SK-N-SH (cell line): Measurements from ENCODE around the gene CCDC9. TPM values are rescaled to one million over a fixed set of nuclear protein-coding genes. Genes with fewer than 3 reads are reported as not detected.

Experiments used
- CTCF ChIA-PET: fragments of 300-600, 350-600 bp; formaldehyde crosslinking; extraction: SDS; loops from one replicate; lab custom pipeline; 2021; lab: Yijun Ruan, JAX
- POLR2A ChIA-PET: fragments of 350-600 bp; sonication (Branson Sonifier 250); formaldehyde crosslinking; extraction: SDS; loops from one replicate; lab custom pipeline; 2020; ENCODE audit warnings: antibody characterized with exemption, inconsistent platforms; lab: Yijun Ruan, JAX
- DNase-seq: peaks from one replicate; pipeline ENCODE4 v3.0.0; 2012
- H2AFZ ChIP-seq: fragments of 200-600 bp; sonication (generic); 2 replicates; pipeline ENCODE4 v1.8.1; 2016; ENCODE audit warnings: antibody characterized with exemption, mild to moderate bottlenecking, low read depth
- H3F3A ChIP-seq: fragments of 200-600 bp; sonication (generic); replicated peaks from 2 replicates; pipeline ENCODE3; 2016; ENCODE audit warnings: antibody characterized with exemption, mild to moderate bottlenecking; ENCODE audit not compliant: insufficient read depth
- H3K27ac ChIP-seq, 2 experiments: fragments of 200-500 bp in 1 of 2; fragments of 200-600 bp in 1 of 2; sonication (Bioruptor generic) in 1 of 2; sonication (generic), shearing (Covaris generic) in 1 of 2; 2 replicates each; pipeline versions ENCODE4 v1.5.1 to v1.6.1; 2014 to 2016; ENCODE audit warnings: low read depth in 2 of 2, inconsistent platforms in 1 of 2, low read length in 1 of 2, mild to moderate bottlenecking in 1 of 2, mixed read lengths in 1 of 2
- H3K27me3 ChIP-seq: fragments of 200-600 bp; sonication (generic), shearing (Covaris generic); 2 replicates; pipeline ENCODE4 v1.6.1; 2016; ENCODE audit warnings: mixed run types; ENCODE audit not compliant: insufficient read depth
- H3K36me3 ChIP-seq, 2 experiments: fragments of 200-500 bp in 1 of 2; fragments of 200-600 bp in 1 of 2; sonication (Bioruptor generic) in 1 of 2; sonication (generic) in 1 of 2; replicated peaks in 1 of 2; 2 replicates each; pipeline versions ENCODE3 to v1.5.1; 2014 to 2016; ENCODE audit warnings: low read length in 1 of 2, mild to moderate bottlenecking in 1 of 2; ENCODE audit not compliant: insufficient read depth in 2 of 2, control insufficient read depth in 1 of 2
- H3K4me1 ChIP-seq, 2 experiments: fragments of 200-500 bp in 1 of 2; fragments of 200-600 bp in 1 of 2; sonication (Bioruptor generic) in 1 of 2; sonication (generic), shearing (Covaris generic) in 1 of 2; 2 replicates each; pipeline versions ENCODE4 v1.5.1 to v1.6.1; 2014 to 2016; ENCODE audit warnings: low read depth in 1 of 2, low read length in 1 of 2, mixed run types in 1 of 2; ENCODE audit not compliant: insufficient read depth in 2 of 2, control insufficient read depth in 1 of 2
- H3K4me2 ChIP-seq: fragments of 200-600 bp; sonication (generic), shearing (Covaris generic); 2 replicates; pipeline ENCODE4 v1.6.1; 2017; ENCODE audit warnings: mixed run types
- H3K4me3 ChIP-seq, 2 experiments: fragments of 200-500 bp in 1 of 2; fragments of 200-600 bp in 1 of 2; sonication (Bioruptor generic) in 1 of 2; sonication (generic), shearing (Covaris generic) in 1 of 2; 2 replicates each; pipeline versions ENCODE4 v1.5.1 to v1.8.1; 2014 to 2016; ENCODE audit warnings: low read depth in 2 of 2, inconsistent platforms in 1 of 2, low read length in 1 of 2, mild to moderate bottlenecking in 1 of 2, mixed read lengths in 1 of 2, moderate library complexity in 1 of 2
- H3K79me2 ChIP-seq: fragments of 200-600 bp; sonication (generic); 2 replicates; pipeline ENCODE4 v1.8.1; 2017; ENCODE audit warnings: mild to moderate bottlenecking; ENCODE audit not compliant: insufficient read depth
- H3K9ac ChIP-seq: fragments of 200-600 bp; sonication (generic); 2 replicates; pipeline ENCODE4 v1.6.1; 2017; ENCODE audit warnings: mixed run types
- H3K9me2 ChIP-seq: fragments of 200-600 bp; sonication (generic); 2 replicates; pipeline ENCODE4 v1.6.1; 2017; ENCODE audit warnings: mixed run types
- H3K9me3 ChIP-seq: fragments of 200-600 bp; sonication (generic); 2 replicates; pipeline ENCODE4 v1.6.1; 2017; ENCODE audit warnings: mixed run types, mild to moderate bottlenecking, moderate library complexity
- H4K20me1 ChIP-seq: fragments of 200-600 bp; sonication (generic); 2 replicates; pipeline ENCODE4 v1.6.1; 2017; ENCODE audit warnings: mild to moderate bottlenecking, mixed run types; ENCODE audit not compliant: insufficient read depth
- FOXM1 ChIP-seq: IDR thresholded peaks from 2 replicates; pipeline ENCODE4 v1.4.0; 2012; ENCODE audit warnings: low read depth, mild to moderate bottlenecking
- GABPA ChIP-seq: IDR thresholded peaks from 2 replicates; pipeline ENCODE4 v1.4.0; 2012; ENCODE audit warnings: low read depth, mild to moderate bottlenecking
- IRF3 ChIP-seq: fragments of 150-350 bp; IDR thresholded peaks from 2 replicates; pipeline ENCODE4 v1.6.1; 2016; ENCODE audit warnings: mild to moderate bottlenecking, low read depth, low read length
- MEF2A ChIP-seq: IDR thresholded peaks from 2 replicates; pipeline ENCODE4 v1.4.0; 2012; ENCODE audit warnings: low read depth, borderline replicate concordance
- NRF1 ChIP-seq: IDR thresholded peaks from 2 replicates; pipeline ENCODE4 v1.6.1; 2012; ENCODE audit warnings: low read depth, mild to moderate bottlenecking, low read length
- POLR2AphosphoS5 ChIP-seq: IDR thresholded peaks from 2 replicates; pipeline ENCODE4 v1.6.1; 2012; ENCODE audit warnings: low read depth, low read length
- RXRA ChIP-seq: IDR thresholded peaks from 2 replicates; pipeline ENCODE4 v1.4.0; 2012; ENCODE audit warnings: low read depth, mild to moderate bottlenecking, borderline replicate concordance
- TAF1 ChIP-seq: IDR thresholded peaks from 2 replicates; pipeline ENCODE4 v1.6.1; 2012; ENCODE audit warnings: low read depth, mild to moderate bottlenecking, low read length, moderate library complexity, borderline replicate concordance
- TEAD4 ChIP-seq: IDR thresholded peaks from 2 replicates; pipeline ENCODE4 v1.4.0; 2012; ENCODE audit warnings: mild to moderate bottlenecking, borderline replicate concordance; ENCODE audit not compliant: insufficient read depth
- USF2 ChIP-seq: fragments of 150-350 bp; IDR thresholded peaks from 2 replicates; pipeline ENCODE4 v1.6.1; 2017; ENCODE audit warnings: antibody characterized with exemption, low read length, low read depth, borderline replicate concordance
- ZBTB33 ChIP-seq: IDR thresholded peaks from 2 replicates; pipeline ENCODE4 v1.4.0; 2012; ENCODE audit warnings: low read depth, borderline replicate concordance
- WGBS: methylation state at CpG from one replicate; pipeline ENCODE4 v1.1.6; 2017; ENCODE audit warnings: low lambda C conversion rate; 5-methylcytosine and 5-hydroxymethylcytosine counted together
- polyA plus RNA-seq, 3 experiments: library from polyadenylated mRNA; depleted of rRNA; stranded (reverse); fragments of >200 nt; gene quantifications; 2 replicates each; pipeline ENCODE4 v1.2.3, GENCODE V29; 2012
- TF ChIP-seq, protein P1 (sequence below): IDR thresholded peaks from 2 replicates; pipeline ENCODE4 v1.6.1; 2012; ENCODE audit warnings: mild to moderate bottlenecking, low read depth, low read length, moderate library complexity

The CCDC9 gene
- polyA plus RNA-seq, 1 of the 3 experiments (the other 2 are of a cell fraction) = 12.4 TPM

DNA sequence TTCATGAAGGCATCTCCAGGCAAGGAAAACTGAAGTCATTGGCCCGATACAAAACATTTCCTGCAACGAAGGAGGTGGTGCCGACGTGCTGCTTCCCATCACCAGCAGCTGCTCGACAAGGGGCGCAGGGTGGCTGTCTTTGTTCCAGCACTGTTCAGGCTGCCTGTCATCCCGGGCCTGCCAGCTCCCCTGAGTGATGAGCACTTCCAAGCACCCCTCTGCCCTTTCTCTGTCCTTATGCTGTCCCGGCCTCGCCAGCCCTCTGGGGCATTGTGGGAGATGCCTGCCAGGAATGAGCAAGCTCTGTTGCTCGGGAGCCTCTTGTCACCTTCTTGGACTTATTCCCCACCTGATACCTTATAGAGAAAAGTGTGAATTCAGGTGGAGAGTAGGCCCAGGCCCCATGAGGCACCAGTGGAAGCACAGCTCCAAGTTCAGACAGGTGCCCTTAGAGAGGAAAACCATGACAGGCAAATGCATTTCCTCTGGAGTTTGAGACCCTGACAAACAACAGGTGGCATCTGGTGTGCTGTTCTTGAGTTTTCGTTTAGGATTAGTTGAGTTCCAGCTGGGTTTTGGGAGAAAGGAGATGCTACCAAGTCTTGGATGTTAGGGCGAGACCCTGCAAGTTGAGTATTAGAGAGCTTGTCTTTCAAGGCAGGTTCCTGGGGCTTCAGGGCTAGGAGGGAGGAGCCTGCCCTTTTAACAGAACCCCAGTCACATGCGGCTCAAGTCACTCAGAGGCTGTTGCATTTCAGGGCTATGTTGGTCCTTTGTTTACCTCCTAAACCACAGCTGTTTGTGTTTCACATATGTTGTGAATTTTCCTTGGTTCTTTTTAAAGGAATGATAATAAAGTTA, 46.8 kb upstream of the CCDC9 start:
- Histone ChIP-seq H3K4me1 (peaks cover 3 to 8% of the 10 kb centered on the region in 2 experiments; a peak in 1 of 4 replicates), H3K27ac (peak overlapping the region in 1 of 2 experiments; percentile 76; a peak in 2 of 4 replicates), H3K9ac (0 out of 2 replicates have a peak overlapping the region, but pooled peaks have one; percentile 3)

More for the DNA sequence above, 46.8 kb upstream of the CCDC9 start:
- H3K27me3 ChIP-seq = no peaks in the 10 kb centered on the region
- no peak overlapping the region for H3K4me3 ChIP-seq
- no peaks in the 10 kb centered on the region for H4K20me1 ChIP-seq
- H3F3A ChIP-seq = peaks cover 32% of the 10 kb centered on the region
- ChIA-PET POLR2A (interaction anchor here (0.6 to 3.5 kb wide), 2 partner anchors 16 to 35 kb away, joined by 3 to 36 read pairs; no protein-coding TSS in a partner anchor), CTCF (interaction anchor here (0.8 to 22.3 kb wide), 22 partner anchors 8 to 173 kb away, joined by 3 to 520 read pairs (median 12); no protein-coding TSS in a partner anchor)
- H2AFZ ChIP-seq = no peak overlapping the region
- no peaks in the 10 kb centered on the region for H3K79me2 ChIP-seq
- WGBS = 90% methylated on average over 11 of the region's 13 CpGs
- H3K9me3 ChIP-seq = no peaks in the 10 kb centered on the region
- H3K4me2 ChIP-seq = no peak overlapping the region
- TF ChIP-seq TEAD4 (no peak), USF2 (no peak), IRF3 (no peak), NRF1 (no peak), GABPA (no peak), POLR2AphosphoS5 (no peak), TAF1 (no peak), RXRA (no peak), ZBTB33 (no peak), MEF2A (no peak), FOXM1 (no peak)
- TF ChIP-seq, protein P1, sequence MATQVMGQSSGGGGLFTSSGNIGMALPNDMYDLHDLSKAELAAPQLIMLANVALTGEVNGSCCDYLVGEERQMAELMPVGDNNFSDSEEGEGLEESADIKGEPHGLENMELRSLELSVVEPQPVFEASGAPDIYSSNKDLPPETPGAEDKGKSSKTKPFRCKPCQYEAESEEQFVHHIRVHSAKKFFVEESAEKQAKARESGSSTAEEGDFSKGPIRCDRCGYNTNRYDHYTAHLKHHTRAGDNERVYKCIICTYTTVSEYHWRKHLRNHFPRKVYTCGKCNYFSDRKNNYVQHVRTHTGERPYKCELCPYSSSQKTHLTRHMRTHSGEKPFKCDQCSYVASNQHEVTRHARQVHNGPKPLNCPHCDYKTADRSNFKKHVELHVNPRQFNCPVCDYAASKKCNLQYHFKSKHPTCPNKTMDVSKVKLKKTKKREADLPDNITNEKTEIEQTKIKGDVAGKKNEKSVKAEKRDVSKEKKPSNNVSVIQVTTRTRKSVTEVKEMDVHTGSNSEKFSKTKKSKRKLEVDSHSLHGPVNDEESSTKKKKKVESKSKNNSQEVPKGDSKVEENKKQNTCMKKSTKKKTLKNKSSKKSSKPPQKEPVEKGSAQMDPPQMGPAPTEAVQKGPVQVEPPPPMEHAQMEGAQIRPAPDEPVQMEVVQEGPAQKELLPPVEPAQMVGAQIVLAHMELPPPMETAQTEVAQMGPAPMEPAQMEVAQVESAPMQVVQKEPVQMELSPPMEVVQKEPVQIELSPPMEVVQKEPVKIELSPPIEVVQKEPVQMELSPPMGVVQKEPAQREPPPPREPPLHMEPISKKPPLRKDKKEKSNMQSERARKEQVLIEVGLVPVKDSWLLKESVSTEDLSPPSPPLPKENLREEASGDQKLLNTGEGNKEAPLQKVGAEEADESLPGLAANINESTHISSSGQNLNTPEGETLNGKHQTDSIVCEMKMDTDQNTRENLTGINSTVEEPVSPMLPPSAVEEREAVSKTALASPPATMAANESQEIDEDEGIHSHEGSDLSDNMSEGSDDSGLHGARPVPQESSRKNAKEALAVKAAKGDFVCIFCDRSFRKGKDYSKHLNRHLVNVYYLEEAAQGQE = no peak
- no peak for DNase-seq
- H3K36me3 ChIP-seq = peaks cover 19 to 38% of the 10 kb centered on the region in 2 experiments
- no peaks in the 10 kb centered on the region for H3K9me2 ChIP-seq
